Stromal cell of bone marrow (primary cell): ENCODE measurements around the gene LTF.
"Not testable (repeated sequence)": the region's sequence is repeated elsewhere in the genome, so short reads cannot be mapped to it uniquely, and the experiment has no call there.

Experiments
- DNase-seq: peaks from one replicate; pipeline ENCODE4 v3.0.0-alpha.2; 2012; ENCODE audit warnings: low read depth

The LTF gene

DNA sequence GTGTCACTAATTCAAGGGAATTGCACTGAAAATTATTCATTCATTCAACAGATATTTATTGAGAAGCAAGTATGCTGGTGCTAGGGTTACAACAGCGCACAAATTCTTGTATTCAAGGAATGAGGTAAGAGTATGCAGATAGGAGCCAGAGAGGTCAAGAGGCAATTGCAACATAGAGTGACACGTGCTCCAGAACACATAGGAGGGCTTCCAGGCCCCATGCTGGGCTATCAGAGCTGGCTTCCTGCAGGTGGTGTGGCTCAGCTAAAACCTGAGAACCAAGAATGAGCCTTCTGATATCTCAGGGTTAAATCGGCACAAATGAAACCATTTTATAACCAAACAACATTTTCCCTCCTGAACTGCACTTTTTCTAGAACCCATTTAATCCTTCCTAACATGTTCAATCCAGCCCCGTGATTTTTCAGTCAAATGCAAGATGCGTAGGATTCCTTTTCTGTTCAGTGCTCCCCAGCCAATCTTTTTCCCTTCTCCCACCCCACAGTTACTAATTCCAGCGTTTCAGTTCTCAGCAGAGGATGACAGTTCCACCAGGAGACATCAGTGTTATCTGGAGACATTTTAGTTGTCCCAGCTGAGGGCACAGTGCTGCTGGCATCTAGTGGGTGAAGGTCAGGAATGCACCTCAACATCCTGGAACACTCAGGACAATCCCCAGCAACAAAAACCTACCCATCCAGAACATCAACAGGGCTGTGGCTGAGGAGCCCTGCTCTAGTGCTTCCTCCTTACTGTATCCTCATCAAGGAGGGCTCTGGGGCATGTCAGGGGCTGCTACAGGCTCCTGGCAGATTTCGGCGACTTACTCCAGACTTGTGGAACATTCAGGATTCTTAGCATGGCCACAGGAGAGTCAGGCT lies 70.9 kb downstream of the LTF start:
- DNase-seq = no peak

DNA sequence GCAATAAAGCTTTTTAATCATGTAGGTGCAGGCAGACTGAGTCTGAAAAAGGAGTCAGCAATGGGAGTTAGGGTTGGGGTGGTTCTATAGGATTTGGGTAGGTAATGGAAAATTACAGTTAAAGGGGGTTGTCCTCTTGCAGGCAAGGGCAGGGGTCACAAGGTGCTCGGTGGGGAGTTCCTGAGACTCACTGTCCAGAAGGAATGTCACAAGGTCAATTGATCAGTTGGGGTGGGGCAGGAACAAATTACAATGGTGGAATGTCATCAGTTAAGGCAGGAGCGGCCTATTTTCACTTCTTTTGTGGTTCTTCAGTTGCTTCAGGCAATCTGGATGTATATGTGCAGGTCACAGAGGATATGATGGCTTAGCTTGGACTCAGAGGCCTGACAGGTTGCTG lies 71.7 kb downstream of the LTF start:
- DNase-seq = no peak

DNA sequence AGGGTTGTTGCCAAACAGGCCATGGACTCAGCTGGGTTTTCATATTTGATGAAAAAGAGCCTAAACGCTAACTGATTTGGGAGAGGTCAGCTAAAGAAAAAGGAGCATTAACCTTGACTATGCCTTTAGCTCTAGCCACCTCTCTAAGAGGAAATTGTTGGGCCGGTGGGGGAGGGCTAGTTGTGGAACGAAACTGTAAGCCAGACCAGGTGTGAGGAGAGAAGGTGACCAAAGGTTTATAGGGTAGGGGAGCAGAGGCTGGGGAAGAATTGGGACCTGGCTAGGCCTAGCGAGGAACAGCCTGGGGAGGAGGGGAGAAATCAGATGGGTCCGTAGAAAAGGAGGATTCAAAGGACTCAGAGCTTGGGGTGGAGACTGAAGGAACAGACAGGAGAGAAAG lies 73.2 kb downstream of the LTF start:
- not testable (repeated sequence) for DNase-seq

DNA sequence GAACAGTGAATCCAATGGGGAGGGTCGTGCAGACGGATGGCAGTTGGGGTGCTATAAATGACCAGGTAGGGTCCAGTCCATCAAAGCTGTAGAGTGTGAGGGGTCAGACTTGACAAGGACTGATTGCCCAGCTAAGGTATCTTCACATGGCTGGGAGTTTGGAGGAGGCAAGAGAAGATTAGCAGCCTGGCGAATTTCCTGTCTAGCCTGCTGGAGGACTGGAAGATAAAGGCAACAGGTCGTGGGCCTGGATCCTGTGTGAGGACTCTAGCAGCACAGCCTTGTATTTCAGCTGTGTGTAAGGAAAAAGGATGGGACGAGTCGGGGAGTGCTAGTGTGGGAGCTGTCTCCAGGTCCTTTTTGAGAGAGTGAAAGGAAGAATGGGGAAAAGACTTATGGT lies 75.4 kb downstream of the LTF start:
- no peak for DNase-seq

DNA sequence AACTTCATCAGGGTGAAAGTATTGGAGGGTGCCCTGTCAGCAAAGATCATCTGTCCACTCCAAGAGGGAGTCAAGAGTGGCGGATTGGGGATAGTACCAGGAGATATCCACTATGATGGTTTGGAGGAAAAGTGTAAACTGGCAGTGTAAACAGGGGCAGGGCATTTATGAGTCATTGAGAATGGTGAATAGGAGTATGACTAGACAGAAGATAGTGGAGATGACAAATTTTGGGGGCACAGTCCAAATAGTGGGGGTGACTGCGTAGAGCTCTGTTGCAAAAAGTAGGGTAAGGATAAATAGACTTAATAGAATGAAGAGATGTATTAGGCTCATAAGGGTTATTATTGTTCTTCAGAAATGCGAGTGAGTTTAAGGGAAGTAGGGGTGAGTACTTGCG lies 75.9 kb downstream of the LTF start:
- not testable (repeated sequence) for DNase-seq

DNA sequence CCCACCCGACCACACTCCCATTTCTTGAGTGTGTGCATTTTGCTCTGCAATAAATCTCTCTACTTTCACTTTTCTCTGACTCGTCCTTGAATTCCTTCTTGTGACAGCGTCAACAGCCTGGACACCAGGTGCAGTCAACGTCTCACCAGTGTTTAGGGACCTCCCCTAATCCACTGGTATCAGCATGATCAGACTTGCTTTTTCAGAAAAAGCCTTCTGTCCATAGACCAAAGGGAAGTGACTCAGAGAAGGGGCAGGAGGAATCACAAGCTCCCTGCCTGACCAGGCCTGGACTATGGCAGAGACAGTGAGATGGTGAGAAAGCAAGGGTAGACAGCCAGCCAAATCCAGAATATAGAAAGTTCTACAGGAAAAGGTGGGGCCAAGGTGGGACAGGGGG lies 78.5 kb downstream of the LTF start:
- no peak for DNase-seq
